TTC549 (cell line): ENCODE results near the gene ELL.

Experiments used
- FAIRE-seq: peaks from 2 replicates; lab custom pipeline; 2012; peaks lifted over from hg19 to GRCh38; lab: Jason Lieb, UNC

The ELL gene

GRCh38 chr19:18433735-18434398 lies 88.0 kb downstream of the ELL start:
- FAIRE-seq, result peak; percentile 68

- no peak for FAIRE-seq
Measured at GRCh38 chr19:18433015-18433691, 88.7 kb downstream of the ELL start.

- FAIRE-seq, result no peak
Measured at GRCh38 chr19:18432275-18433014, 89.4 kb downstream of the ELL start.

DNA sequence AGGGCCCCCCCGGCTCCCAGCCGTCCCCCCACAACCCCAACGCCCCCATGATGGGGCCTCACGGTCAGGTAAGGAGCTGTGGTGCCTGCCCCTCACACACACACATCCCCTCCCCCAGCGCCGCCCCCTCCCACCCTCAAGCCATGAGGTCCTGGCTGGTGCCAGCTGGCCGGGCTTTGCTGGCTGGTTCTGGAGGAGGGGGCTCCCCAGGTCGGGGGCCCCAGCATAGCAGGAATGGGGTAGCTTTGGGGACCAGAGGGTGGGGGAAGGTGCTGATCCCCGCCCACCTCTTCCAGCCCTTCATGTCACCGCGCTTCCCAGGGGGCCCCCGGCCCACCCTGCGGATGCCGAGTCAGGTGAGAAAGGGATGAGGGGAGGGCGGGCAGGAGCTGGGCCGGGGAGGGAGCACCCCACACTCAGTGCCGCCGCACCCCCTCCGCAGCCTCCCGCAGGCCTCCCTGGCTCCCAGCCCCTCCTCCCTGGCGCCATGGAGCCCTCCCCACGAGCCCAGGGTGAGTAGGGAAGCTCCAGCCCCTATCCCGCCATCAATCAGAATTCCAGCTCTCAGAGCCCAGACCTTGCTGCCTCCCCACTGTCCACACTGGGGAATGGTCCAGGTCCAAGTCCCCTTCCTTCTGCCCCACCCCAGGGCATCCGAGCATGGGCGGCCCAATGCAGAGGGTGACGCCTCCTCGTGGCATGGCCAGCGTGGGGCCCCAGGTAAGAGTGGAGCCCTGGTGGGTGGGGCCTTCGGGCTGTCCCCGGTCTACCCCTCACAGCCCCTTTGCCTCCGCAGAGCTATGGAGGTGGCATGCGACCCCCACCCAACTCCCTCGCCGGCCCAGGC lies 90.3 kb downstream of the ELL start:
- FAIRE-seq, result no peak

GRCh38 chr19:18430417-18431144 lies 91.3 kb downstream of the ELL start:
- FAIRE-seq, result no peak

- no peak for FAIRE-seq
Measured at GRCh38 chr19:18429717-18430416, 92.0 kb downstream of the ELL start.

- no peak for FAIRE-seq
Measured at GRCh38 chr19:18428787-18429674, 92.8 kb downstream of the ELL start.

- FAIRE-seq, result no peak
Measured at GRCh38 chr19:18428173-18428786, 93.6 kb downstream of the ELL start.

DNA sequence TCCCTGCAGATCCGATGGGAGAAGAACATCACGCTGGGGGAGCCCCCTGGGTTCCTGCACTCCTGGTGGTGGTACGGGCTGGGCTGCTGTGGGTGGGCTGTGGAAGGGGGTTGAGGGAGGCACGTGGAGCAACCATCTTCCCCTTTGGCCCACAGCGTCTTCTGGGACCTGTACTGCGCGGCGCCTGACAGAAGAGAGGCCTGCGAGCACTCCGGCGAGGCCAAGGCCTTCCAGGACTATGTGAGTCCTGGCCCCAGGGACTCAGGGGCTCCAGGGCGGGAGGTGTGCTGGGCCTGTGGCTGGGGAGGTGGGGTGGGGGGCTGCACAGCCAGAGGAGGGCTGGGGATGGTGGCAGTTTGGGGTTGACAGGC lies 94.1 kb downstream of the ELL start:
- FAIRE-seq, result no peak

DNA sequence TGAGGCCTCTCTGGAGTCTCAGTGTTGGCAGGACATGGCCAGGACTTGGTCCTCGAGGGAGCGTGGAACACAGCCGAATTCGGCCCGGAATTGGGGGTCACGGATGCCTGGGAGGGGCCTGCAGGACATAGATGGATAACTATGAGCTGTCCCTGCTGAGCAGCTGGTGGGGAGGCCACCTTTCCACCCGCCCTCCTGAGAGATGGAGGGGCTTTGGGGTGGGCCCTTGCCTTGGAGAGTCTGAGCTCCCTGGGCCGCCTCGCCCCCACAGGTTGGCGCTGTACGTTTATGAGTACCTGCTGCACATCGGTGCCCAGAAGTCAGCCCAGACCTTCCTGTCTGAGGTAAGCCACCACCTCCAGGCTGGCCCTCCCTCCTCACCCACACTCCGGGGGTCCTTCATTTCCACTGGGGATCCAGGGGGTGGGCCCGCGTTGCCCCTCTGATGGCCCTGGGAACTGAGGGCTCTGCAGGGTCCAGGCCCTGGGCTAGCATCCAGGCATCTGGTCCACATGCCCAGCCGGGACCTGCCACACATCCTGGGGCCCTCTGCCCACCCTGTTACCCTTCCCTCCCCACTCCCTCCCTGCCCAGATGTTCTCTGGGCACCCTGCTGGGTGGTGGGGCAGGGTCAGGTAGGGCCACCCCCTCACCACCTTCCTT lies 94.7 kb downstream of the ELL start:
- no peak for FAIRE-seq

- no peak for FAIRE-seq
Measured at GRCh38 chr19:18426416-18426767, 95.5 kb downstream of the ELL start.

DNA sequence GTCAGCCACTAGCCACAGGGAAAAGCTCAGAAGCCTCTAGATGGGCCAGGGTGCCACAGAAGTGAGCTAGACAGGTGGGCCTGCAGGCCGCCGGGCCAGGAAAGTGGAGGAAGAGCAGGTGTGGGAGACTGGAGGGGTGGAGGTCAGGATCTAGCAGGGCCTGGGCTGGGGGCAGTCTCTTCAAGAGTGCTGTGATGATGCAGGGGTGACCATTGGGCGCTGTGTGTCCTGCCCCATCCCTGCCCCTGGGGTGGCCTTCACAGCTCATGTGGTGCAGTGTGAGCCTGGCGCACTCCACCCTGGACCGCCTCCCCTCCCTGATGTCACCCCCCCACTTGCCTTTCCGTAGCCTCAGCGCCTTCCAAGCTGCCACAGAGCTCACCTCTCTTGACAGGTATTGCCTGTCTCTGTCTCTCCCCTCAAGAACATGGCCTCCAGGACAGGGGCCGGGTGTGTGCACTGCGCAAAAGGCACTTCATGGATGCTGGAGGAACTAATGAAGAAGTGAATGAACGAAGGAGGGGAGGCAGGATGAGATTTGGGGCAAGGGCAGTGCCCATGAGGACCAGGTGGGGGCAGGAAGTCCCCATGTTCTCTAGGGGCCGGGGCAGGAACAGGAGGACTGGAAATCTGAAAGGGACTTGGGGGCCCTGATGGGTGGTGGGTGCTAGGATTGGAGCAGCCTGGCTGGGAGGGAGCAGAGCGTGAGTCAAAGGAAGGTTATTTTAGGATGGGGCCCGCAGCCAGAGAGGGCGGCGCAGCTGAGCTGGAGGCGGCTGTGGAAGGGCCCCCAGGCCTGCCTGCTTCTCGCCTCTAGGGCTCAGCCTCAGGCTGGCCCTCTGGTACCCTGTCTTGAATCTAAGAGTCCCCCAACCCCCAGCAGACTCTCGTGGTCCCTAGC lies 96.1 kb downstream of the ELL start:
- FAIRE-seq, result no peak

DNA sequence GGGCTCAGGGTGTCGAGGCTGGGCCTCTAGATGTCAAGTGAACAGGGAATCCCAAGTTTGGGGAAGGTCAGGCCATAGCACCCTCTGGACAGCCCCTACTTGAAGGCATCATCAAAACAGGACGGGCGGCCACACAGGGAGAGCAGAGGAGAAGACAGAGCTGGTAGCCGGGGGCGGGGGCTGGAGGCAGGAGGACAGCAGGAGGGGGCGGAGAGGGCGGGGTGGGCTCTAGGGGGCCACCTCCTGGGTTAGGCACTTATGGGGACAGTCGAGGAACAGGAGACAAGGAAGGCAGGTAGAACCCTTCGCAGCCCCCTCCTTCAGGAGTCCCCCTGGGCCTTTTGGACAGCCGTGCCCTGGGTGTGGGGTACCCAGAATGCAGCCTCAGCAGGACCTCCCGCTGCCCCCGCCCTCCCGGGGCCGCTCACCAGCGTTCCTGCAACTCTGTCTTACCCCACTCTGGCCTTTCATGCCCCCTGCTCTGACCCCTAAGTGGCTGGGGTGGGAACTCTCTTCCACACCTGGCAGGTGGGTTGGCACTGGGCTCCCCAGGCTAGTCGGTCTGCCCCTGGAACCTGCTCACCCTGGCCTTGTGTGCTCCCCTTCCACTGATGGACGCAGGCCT lies 96.9 kb downstream of the ELL start:
- FAIRE-seq, result no peak

- no peak for FAIRE-seq
Measured at GRCh38 chr19:18424122-18424889, 97.6 kb downstream of the ELL start.

GRCh38 chr19:18423258-18424020 lies 98.4 kb downstream of the ELL start:
- FAIRE-seq, result no peak

GRCh38 chr19:18422530-18423191 lies 99.2 kb downstream of the ELL start:
- FAIRE-seq, result no peak
